Measurements from ENCODE around the gene PAQR7. TPM values are rescaled to one million over a fixed set of nuclear protein-coding genes. Genes with fewer than 3 reads are reported as not detected.

Gene PAQR7
- total RNA-seq, 1 donor from 2014 or later, result 11.9 TPM

GRCh38 chr1:25872713-25873112 is 2.8 kb downstream of the PAQR7 start:
- H3K4me3 ChIP-seq (ENCODE audit: low read depth, low read length), result no peak overlapping the region
- DNase-seq (ENCODE audit: low read depth), result no peak
- H3K36me3 ChIP-seq (ENCODE audit: control insufficient read depth, insufficient read depth, low read length), result no peaks in the 10 kb centered on the region
- H3K27me3 ChIP-seq (ENCODE audit: control insufficient read depth, insufficient read depth, low read length), result no peaks in the 10 kb centered on the region
- TF ChIP-seq, protein P1, sequence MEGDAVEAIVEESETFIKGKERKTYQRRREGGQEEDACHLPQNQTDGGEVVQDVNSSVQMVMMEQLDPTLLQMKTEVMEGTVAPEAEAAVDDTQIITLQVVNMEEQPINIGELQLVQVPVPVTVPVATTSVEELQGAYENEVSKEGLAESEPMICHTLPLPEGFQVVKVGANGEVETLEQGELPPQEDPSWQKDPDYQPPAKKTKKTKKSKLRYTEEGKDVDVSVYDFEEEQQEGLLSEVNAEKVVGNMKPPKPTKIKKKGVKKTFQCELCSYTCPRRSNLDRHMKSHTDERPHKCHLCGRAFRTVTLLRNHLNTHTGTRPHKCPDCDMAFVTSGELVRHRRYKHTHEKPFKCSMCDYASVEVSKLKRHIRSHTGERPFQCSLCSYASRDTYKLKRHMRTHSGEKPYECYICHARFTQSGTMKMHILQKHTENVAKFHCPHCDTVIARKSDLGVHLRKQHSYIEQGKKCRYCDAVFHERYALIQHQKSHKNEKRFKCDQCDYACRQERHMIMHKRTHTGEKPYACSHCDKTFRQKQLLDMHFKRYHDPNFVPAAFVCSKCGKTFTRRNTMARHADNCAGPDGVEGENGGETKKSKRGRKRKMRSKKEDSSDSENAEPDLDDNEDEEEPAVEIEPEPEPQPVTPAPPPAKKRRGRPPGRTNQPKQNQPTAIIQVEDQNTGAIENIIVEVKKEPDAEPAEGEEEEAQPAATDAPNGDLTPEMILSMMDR (IDR thresholded peaks at IDR 0.05; ENCODE audit: insufficient read depth, low read length, poor library complexity, severe bottlenecking), result no peak

GRCh38 chr1:25871704-25872494 is 3.6 kb downstream of the PAQR7 start:
- Histone ChIP-seq H3K4me3 (ENCODE audit: low read depth, low read length) (no peak overlapping the region), H3K36me3 (ENCODE audit: control insufficient read depth, insufficient read depth, low read length) (no peaks in the 10 kb centered on the region), H3K27me3 (ENCODE audit: control insufficient read depth, insufficient read depth, low read length) (no peaks in the 10 kb centered on the region)
- DNase-seq (ENCODE audit: low read depth), result no peak
- TF ChIP-seq, protein P1 (IDR thresholded peaks at IDR 0.05; ENCODE audit: insufficient read depth, low read length, poor library complexity, severe bottlenecking), result no peak

DNA sequence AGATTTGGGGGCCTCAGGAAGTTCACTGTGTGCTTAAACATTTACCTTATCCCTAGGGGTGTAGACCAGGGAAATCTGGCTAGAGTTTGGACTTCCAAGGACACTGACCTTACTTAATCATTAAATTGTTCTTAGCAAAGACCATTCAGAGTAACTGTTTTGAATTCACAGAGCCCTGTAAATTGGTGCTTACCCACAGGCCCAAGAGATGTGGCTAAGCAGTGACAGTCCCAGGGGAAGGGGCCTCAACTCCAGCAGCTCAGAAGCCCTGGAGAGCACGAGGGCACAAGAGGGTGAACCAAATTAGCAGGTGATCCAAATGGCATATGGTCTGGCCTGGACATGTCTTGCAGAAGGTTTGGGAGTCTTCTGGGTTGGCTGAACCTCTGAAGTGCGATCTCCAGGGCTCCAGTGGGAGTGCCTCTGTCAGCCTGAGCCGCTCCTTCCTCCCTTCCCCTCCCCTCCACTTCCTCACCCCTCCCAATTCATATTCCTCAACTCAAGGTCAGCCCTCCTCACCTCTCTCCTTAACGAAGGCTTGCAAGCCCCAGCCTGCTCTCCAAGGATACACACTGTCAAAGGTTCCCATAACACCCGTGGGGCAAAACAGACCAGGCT is 4.3 kb downstream of the PAQR7 start:
- DNase-seq (ENCODE audit: low read depth), result no peak
- H3K4me3 ChIP-seq (ENCODE audit: low read depth, low read length), result no peak overlapping the region

DNA sequence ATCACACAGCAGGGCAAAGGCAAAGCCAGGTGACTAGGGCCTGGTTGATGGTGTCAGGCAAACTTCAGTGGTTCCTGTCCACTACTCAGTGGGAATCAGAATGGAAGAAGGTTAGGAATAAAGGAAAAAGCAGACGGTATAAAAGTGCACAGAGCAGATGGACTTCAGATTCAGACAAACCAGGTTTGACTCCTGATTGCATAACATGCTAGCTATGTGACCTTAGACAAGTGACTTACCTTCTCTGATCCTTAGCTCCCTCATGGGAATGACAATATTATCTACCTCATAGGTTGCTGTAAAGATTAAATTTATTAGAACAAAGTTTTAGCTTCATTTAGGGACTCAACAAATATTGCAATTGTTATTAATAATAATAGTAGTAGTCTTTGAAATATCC is 4.9 kb downstream of the PAQR7 start:
- no peak overlapping the region for H3K4me3 ChIP-seq (ENCODE audit: low read depth, low read length)
- DNase-seq (ENCODE audit: low read depth), result no peak
- TF ChIP-seq, protein P1 (IDR thresholded peaks at IDR 0.05; ENCODE audit: insufficient read depth, low read length, poor library complexity, severe bottlenecking), result no peak
- no peaks in the 10 kb centered on the region for H3K36me3 ChIP-seq (ENCODE audit: control insufficient read depth, insufficient read depth, low read length)
- H3K27me3 ChIP-seq (ENCODE audit: control insufficient read depth, insufficient read depth, low read length), result no peaks in the 10 kb centered on the region

More for the DNA sequence above, 4.3 kb downstream of the PAQR7 start:
- H3K36me3 ChIP-seq (ENCODE audit: control insufficient read depth, insufficient read depth, low read length), result no peaks in the 10 kb centered on the region
- TF ChIP-seq, protein P1 (IDR thresholded peaks at IDR 0.05; ENCODE audit: insufficient read depth, low read length, poor library complexity, severe bottlenecking), result no peak
- no peaks in the 10 kb centered on the region for H3K27me3 ChIP-seq (ENCODE audit: control insufficient read depth, insufficient read depth, low read length)

DNA sequence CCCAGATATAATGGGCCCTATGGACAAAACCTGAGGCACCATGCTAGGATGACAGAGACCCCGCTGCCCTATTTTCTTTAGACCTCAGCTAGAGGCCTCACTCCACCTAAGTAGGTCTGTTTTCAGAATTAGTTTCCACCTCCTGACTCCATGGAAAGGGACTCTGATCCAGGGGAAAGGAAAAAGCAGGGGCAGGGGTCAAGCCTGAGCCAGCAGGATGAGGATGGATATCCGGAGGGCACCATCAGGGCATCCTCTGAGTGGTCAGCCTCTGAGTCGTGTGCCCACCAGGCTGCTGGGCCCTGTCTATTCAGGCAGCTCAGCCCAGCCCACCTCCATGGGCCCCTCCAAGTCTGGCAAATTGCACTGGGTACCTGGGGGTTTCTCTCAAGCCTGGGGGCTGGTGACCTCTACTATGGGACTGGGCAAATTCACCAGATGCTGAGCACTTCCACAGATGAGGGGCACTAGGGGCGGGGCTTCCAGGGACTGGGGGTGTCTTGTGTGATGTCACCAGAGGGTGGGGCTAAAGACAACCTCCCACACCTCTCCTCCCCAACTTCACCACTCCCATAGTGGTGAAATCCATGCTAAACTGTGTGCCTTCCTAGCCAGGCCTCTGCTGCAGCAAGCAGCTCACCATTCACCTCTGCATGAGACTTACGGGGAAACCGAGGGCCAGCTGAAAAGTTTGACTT is 5.5 kb downstream of the PAQR7 start:
- no peak for DNase-seq (ENCODE audit: low read depth)
- Histone ChIP-seq H3K4me3 (ENCODE audit: low read depth, low read length) (no peak overlapping the region), H3K27me3 (ENCODE audit: control insufficient read depth, insufficient read depth, low read length) (no peaks in the 10 kb centered on the region), H3K36me3 (ENCODE audit: control insufficient read depth, insufficient read depth, low read length) (no peaks in the 10 kb centered on the region)
- TF ChIP-seq, protein P1 (IDR thresholded peaks at IDR 0.05; ENCODE audit: insufficient read depth, low read length, poor library complexity, severe bottlenecking), result no peak
